ENCODE measurements around the gene PCBP3. TPM values are rescaled to one million over a fixed set of nuclear protein-coding genes. Genes with fewer than 3 reads are reported as not detected.
"Not testable (repeated sequence)": the region's sequence is repeated elsewhere in the genome, so short reads cannot be mapped to it uniquely, and the experiment has no call there.

The PCBP3 gene
- total RNA-seq, 4 donors from 2014 or later = 0.99 to 7.0 (median 2.5) TPM; not detected in 1

GRCh38 chr21:45719177-45719802 lies 75.8 kb downstream of the PCBP3 start:
- H3K4me3 ChIP-seq (ENCODE audit: low read depth, poor library complexity, severe bottlenecking) = no peak overlapping the region
- 71 to 75% methylated on average over 6 of the region's 6 CpGs for WGBS, 2 donors
- intact Hi-C loops (cut with DNase I; ENCODE audit: low total_unique reads) = no loop called here
- TF ChIP-seq CTCF (IDR thresholded peaks at IDR 0.05) (no peak), POLR2A (IDR thresholded peaks at IDR 0.05) (no peak)
- DNase-seq (ENCODE audit: low spot score in 2 of 2) = no peak

- DNase-seq (ENCODE audit: low spot score in 2 of 2); H3K4me3 ChIP-seq (ENCODE audit: low read depth, poor library complexity, severe bottlenecking); intact Hi-C loops (cut with DNase I; ENCODE audit: low total_unique reads): not testable (repeated sequence)
- 36 to 89% methylated on average over 1 of the region's 1 CpG for WGBS, 2 donors
These were observed 76.7 kb downstream of the PCBP3 start for GRCh38 chr21:45720204-45720603.

GRCh38 chr21:45721671-45722070 lies 78.1 kb downstream of the PCBP3 start:
- no peak for DNase-seq (ENCODE audit: low spot score in 2 of 2)
- H3K4me3 ChIP-seq (ENCODE audit: low read depth, poor library complexity, severe bottlenecking) = no peak overlapping the region
- TF ChIP-seq CTCF (IDR thresholded peaks at IDR 0.05) (no peak), POLR2A (IDR thresholded peaks at IDR 0.05) (no peak)
- intact Hi-C loops (cut with DNase I; ENCODE audit: low total_unique reads) = no loop called here
- 63 to 66% methylated on average over 6 of the region's 6 CpGs for WGBS, 2 donors

GRCh38 chr21:45723049-45723958 lies 79.8 kb downstream of the PCBP3 start:
- no peak for DNase-seq (ENCODE audit: low spot score in 2 of 2)
- no peak for TF ChIP-seq POLR2A (IDR thresholded peaks at IDR 0.05)
- TF ChIP-seq CTCF (IDR thresholded peaks at IDR 0.05) = no peak
- WGBS, 2 donors = 93 to 96% methylated on average over 10 of the region's 10 CpGs

GRCh38 chr21:45724345-45724961 lies 80.9 kb downstream of the PCBP3 start:
- TF ChIP-seq POLR2A (IDR thresholded peaks at IDR 0.05) (no peak), CTCF (IDR thresholded peaks at IDR 0.05) (no peak)
- no peak overlapping the region for H3K4me3 ChIP-seq (ENCODE audit: low read depth, poor library complexity, severe bottlenecking)
- intact Hi-C loops (cut with DNase I; ENCODE audit: low total_unique reads) = no loop called here
- no peak for DNase-seq (ENCODE audit: low spot score in 2 of 2)
- WGBS, 2 donors = 49 to 53% methylated on average over 13 of the region's 13 CpGs

More at GRCh38 chr21:45723049-45723958, 79.8 kb downstream of the PCBP3 start:
- intact Hi-C loops (cut with DNase I; ENCODE audit: low total_unique reads) = no loop called here
- no peak overlapping the region for H3K4me3 ChIP-seq (ENCODE audit: low read depth, poor library complexity, severe bottlenecking)

Data from lower leg skin (tissue), 4 donors.